H1 (cell line): Measurements from ENCODE around the gene ARHGAP26. TPM values are rescaled to one million over a fixed set of nuclear protein-coding genes. Genes with fewer than 3 reads are reported as not detected.

Experiments used
- CTCF ChIA-PET: fragments of 300-600 bp; sonication (Branson Sonifier 250); formaldehyde crosslinking; loops from one replicate; lab custom pipeline; 2021; ENCODE audit not compliant: partially characterized antibody; lab: Charles Lee
- POLR2A ChIA-PET: fragments of 300-600 bp; sonication (Branson Sonifier 250); formaldehyde crosslinking; loops from one replicate; lab custom pipeline; 2021; ENCODE audit warnings: inconsistent platforms; ENCODE audit not compliant: partially characterized antibody; lab: Charles Lee
- DNase-seq, 2 experiments: peaks; one replicate each; pipeline versions ENCODE4 v3.0.0 to v3.0.0-alpha.2; 2010 to 2022; ENCODE audit warnings: low spot score in 2 of 2, low read depth in 1 of 2, mixed read lengths in 1 of 2
- FAIRE-seq: peaks from 2 replicates; lab custom pipeline; 2011; peaks lifted over from hg19 to GRCh38; lab: Jason Lieb, UNC
- H2AFZ ChIP-seq: 2 replicates; pipeline ENCODE4 v1.8.1; 2012; ENCODE audit warnings: low read length, inconsistent platforms
- H2AK5ac ChIP-seq: 2 replicates; pipeline ENCODE4 v1.6.1; 2013; ENCODE audit warnings: low read depth, low read length
- H2BK120ac ChIP-seq: replicated peaks from 2 replicates; pipeline ENCODE3; 2013; ENCODE audit warnings: low read depth, low read length, inconsistent platforms
- H2BK12ac ChIP-seq: 2 replicates; pipeline ENCODE4 v1.6.1; 2013; ENCODE audit warnings: low read depth, low read length
- H2BK15ac ChIP-seq: 2 replicates; pipeline ENCODE4 v1.6.1; 2013; ENCODE audit warnings: low read length
- H2BK20ac ChIP-seq: 2 replicates; pipeline ENCODE4 v1.6.1; 2013; ENCODE audit warnings: low read length
- H2BK5ac ChIP-seq: 2 replicates; pipeline ENCODE4 v1.6.1; 2013; ENCODE audit warnings: low read depth, low read length
- H3K14ac ChIP-seq: 2 replicates; pipeline ENCODE4 v1.6.1; 2013; ENCODE audit warnings: inconsistent platforms; ENCODE audit not compliant: insufficient read length
- H3K18ac ChIP-seq: 2 replicates; pipeline ENCODE4 v1.6.1; 2013; ENCODE audit warnings: low read length; ENCODE audit errors: extremely low read depth
- H3K23ac ChIP-seq: 2 replicates; pipeline ENCODE4 v1.6.1; 2013; ENCODE audit warnings: inconsistent platforms; ENCODE audit not compliant: insufficient read length
- H3K23me2 ChIP-seq: 2 replicates; pipeline ENCODE4 v1.6.1; 2013; ENCODE audit warnings: low read depth, low read length
- H3K27ac ChIP-seq: 2 replicates; pipeline ENCODE4 v1.6.1; 2011; ENCODE audit warnings: low read depth, low read length, inconsistent platforms
- H3K27me3 ChIP-seq, 4 experiments: replicated peaks in 1 of 4; 1 replicate in 1 of 4; 2 replicates in 3 of 4; pipeline versions ENCODE4 v1.6.1 to v1.8.1; 2011 to 2013; ENCODE audit warnings: low read length in 3 of 4, mild to moderate bottlenecking in 3 of 4, inconsistent platforms in 2 of 4, mixed read lengths in 2 of 4, moderate library complexity in 1 of 4; ENCODE audit not compliant: control insufficient read depth in 3 of 4, insufficient read depth in 3 of 4; ENCODE audit errors: extremely low read depth in 1 of 4
- H3K36me3 ChIP-seq, 4 experiments: 2 replicates each; pipeline versions ENCODE4 v1.6.1 to v1.8.1; 2011 to 2013; ENCODE audit warnings: mild to moderate bottlenecking in 4 of 4, low read length in 3 of 4, moderate library complexity in 2 of 4, control low read depth in 1 of 4, inconsistent platforms in 1 of 4; ENCODE audit not compliant: insufficient read depth in 4 of 4, control insufficient read depth in 2 of 4
- H3K4ac ChIP-seq: replicated peaks from 2 replicates; pipeline ENCODE3; 2013; ENCODE audit warnings: low read length, low read depth, mixed read lengths, inconsistent platforms; ENCODE audit not compliant: insufficient read length
- H3K4me1 ChIP-seq, 4 experiments: replicated peaks in 1 of 4; 1 replicate in 1 of 4; 2 replicates in 3 of 4; pipeline versions ENCODE4 v1.6.1 to v1.8.1; 2011 to 2013; ENCODE audit warnings: low read length in 3 of 4, inconsistent platforms in 2 of 4, mixed read lengths in 1 of 4; ENCODE audit not compliant: insufficient read depth in 4 of 4, control insufficient read depth in 3 of 4
- H3K4me2 ChIP-seq, 2 experiments: 2 replicates each; pipeline versions ENCODE4 v1.6.1 to v1.8.1; 2011 to 2013; ENCODE audit warnings: low read depth in 2 of 2, low read length in 2 of 2, control low read depth in 1 of 2, inconsistent platforms in 1 of 2, mild to moderate bottlenecking in 1 of 2; ENCODE audit not compliant: insufficient read depth in 1 of 2
- H3K4me3 ChIP-seq, 4 experiments: fragments of 200-600, 300-600 bp in 1 of 4; sonication (generic), shearing (Covaris generic), sonication (Bioruptor Twin) in 1 of 4; 2 replicates each; pipeline versions ENCODE4 v1.5.1 to v1.8.1; 2011 to 2016; ENCODE audit warnings: low read length in 4 of 4, low read depth in 3 of 4, control low read depth in 2 of 4, inconsistent platforms in 2 of 4, mild to moderate bottlenecking in 2 of 4, mixed read lengths in 1 of 4, moderate library complexity in 1 of 4; ENCODE audit not compliant: insufficient read depth in 2 of 4; ENCODE audit errors: extremely low read depth in 1 of 4
- H3K56ac ChIP-seq: replicated peaks from 2 replicates; pipeline ENCODE3; 2013; ENCODE audit warnings: low read depth, mild to moderate bottlenecking, mixed read lengths, low read length, inconsistent platforms; ENCODE audit not compliant: insufficient read length
- H3K79me1 ChIP-seq: 2 replicates; pipeline ENCODE4 v1.6.1; 2013; ENCODE audit warnings: low read depth, low read length, control low read depth
- H3K79me2 ChIP-seq, 2 experiments: 2 replicates each; pipeline versions ENCODE4 v1.6.1 to v1.8.1; 2012 to 2013; ENCODE audit warnings: low read length in 2 of 2, mild to moderate bottlenecking in 2 of 2, inconsistent platforms in 1 of 2; ENCODE audit not compliant: insufficient read depth in 2 of 2, control insufficient read depth in 1 of 2
- H3K9ac ChIP-seq, 4 experiments: replicated peaks in 1 of 4; 1 replicate in 1 of 4; 2 replicates in 3 of 4; pipeline versions ENCODE4 v1.6.1 to v1.8.1; 2011 to 2013; ENCODE audit warnings: low read depth in 3 of 4, low read length in 3 of 4, control low read depth in 2 of 4, mild to moderate bottlenecking in 2 of 4, moderate library complexity in 2 of 4, inconsistent platforms in 1 of 4; ENCODE audit errors: extremely low read depth in 1 of 4
- H3K9me3 ChIP-seq, 2 experiments: 2 replicates each; pipeline versions ENCODE4 v1.6.1 to v1.8.1; 2012 to 2013; ENCODE audit warnings: mild to moderate bottlenecking in 2 of 2, moderate library complexity in 2 of 2, control low read depth in 1 of 2, inconsistent platforms in 1 of 2, low read depth in 1 of 2, low read length in 1 of 2, mixed read lengths in 1 of 2; ENCODE audit not compliant: insufficient read depth in 2 of 2
- H4K20me1 ChIP-seq, 2 experiments: replicated peaks in 1 of 2; 2 replicates each; pipeline versions ENCODE3 to v1.8.1; 2011 to 2013; ENCODE audit warnings: inconsistent platforms in 2 of 2, low read length in 2 of 2, mild to moderate bottlenecking in 1 of 2; ENCODE audit not compliant: insufficient read depth in 2 of 2, control insufficient read depth in 1 of 2
- H4K5ac ChIP-seq: 2 replicates; pipeline ENCODE4 v1.6.1; 2013; ENCODE audit warnings: low read length, low read depth, mixed read lengths, inconsistent platforms; ENCODE audit not compliant: insufficient read length
- H4K8ac ChIP-seq: 2 replicates; pipeline ENCODE4 v1.8.0; 2013; ENCODE audit warnings: mild to moderate bottlenecking, moderate library complexity, low read length, inconsistent platforms; ENCODE audit not compliant: insufficient read depth; ENCODE audit errors: extremely low read depth
- H4K91ac ChIP-seq: replicated peaks from 2 replicates; pipeline ENCODE3; 2013; ENCODE audit warnings: low read length, mixed read lengths, inconsistent platforms; ENCODE audit not compliant: insufficient read length
- KDM4A ChIP-seq: IDR thresholded peaks from one replicate; pipeline ENCODE4 v1.7.1; 2012; ENCODE audit warnings: low read depth, mild to moderate bottlenecking, moderate library complexity, low read length, inconsistent platforms; ENCODE audit not compliant: severe bottlenecking
- WGBS, 2 experiments: shearing (Covaris generic) in 1 of 2; methylation state at CpG; one replicate each; pipeline versions ENCODE4 v1.1.6 to v1.1.7; 2013 to 2015; ENCODE audit warnings: low lambda C conversion rate in 2 of 2, mixed read lengths in 2 of 2, inconsistent platforms in 1 of 2, low coverage in 1 of 2, missing lambda C conversion rate in 1 of 2; ENCODE audit not compliant: insufficient replicate concordance in 2 of 2, insufficient coverage in 1 of 2, insufficient read length in 1 of 2; ENCODE audit errors: extremely low coverage in 1 of 2, missing lambda C conversion rate in 1 of 2; 5-methylcytosine and 5-hydroxymethylcytosine counted together
- polyA plus RNA-seq, 7 experiments: library from polyadenylated mRNA; depleted of rRNA in 3 of 7; stranded (reverse) in 5 of 7; unstranded in 2 of 7; fragments of >200 nt in 5 of 7; fragments of 200-250 nt in 2 of 7; gene quantifications; 1 replicate in 5 of 7; 2 replicates in 1 of 7; 4 replicates in 1 of 7; pipeline versions ENCODE4 v1.2.1 to v1.2.3, GENCODE V29; 2011 to 2013; ENCODE audit warnings: missing spikeins in 2 of 7, mixed read lengths in 2 of 7
- total RNA-seq: library from RNA; stranded (reverse); fragmentation: NEBNext Ultra II Directional; extraction: Animal tissue kit (Norgen Biotek cat#: 25700); gene quantifications from 2 replicates; pipeline ENCODE4 v1.2.1, GENCODE V29; 2021

Gene ARHGAP26
- total and polyA plus RNA-seq, 2 of the 8 experiments (the other 6 are each of a cell fraction or from before 2014, with no cell fraction given): 7.1 to 24.8 TPM

DNA sequence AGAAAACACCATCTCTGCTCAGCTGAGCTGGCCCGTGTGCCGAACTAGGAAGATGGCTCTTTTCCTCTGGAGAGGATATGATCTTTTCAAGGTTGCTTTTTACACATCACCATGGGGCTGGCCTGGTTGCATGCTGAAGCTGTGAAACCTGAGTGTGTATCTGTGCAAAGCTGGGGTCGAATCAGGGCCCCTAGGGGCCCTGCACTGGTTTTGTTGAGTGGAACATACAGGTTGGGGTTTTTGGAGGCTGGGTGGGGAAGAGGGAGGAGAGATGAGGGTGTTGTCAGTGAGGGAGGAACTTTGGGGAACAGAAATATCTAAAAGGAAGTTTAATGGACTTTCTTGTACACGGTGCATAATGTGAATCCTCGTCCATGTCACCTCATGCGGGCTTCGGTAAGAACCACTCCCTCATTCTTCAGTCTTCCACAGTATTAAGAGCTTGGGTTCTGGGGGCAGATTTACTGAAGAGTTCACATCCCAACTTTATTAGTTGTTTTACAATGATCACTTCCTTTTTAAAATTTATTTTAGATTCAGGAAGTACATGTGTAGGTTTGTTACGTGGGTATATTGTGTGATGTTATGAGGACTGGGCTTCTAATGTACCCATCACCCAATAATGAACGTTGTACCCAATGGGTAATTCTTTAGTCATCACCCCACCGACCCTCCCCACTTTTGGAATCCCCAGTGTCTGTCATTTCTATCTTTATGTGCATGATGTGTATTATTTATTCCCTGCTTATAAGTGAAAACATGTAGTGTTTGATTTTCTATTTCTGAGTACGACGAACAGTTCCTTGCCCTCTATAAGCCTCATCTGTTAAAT, 395.1 kb downstream of the ARHGAP26 start:
- WGBS, 2 experiments: 95% methylated on average over 12 of the region's 12 CpGs; no CpG with 5 or more reads in 1 of the 2 experiments
- no peak overlapping the region for H2BK15ac ChIP-seq
- ChIA-PET POLR2A (no interaction called here), CTCF (interaction anchor here (1.4 to 1.7 kb wide), 3 partner anchors 11 to 47 kb away, joined by 3 to 4 read pairs (median 4); no protein-coding TSS in a partner anchor)
- no peak for FAIRE-seq
- no peak overlapping the region for H3K23ac ChIP-seq
- no peaks in the 10 kb centered on the region for H3K36me3 ChIP-seq
- H3K27ac ChIP-seq: no peak overlapping the region
- H2AK5ac ChIP-seq: no peak overlapping the region
- no peak overlapping the region for H3K4me2 ChIP-seq
- H3K9me3 ChIP-seq: no peaks in the 10 kb centered on the region
- no peak overlapping the region for H4K91ac ChIP-seq
- H2BK12ac ChIP-seq: no peak overlapping the region
- H3K79me2 ChIP-seq: no peaks in the 10 kb centered on the region
- H3K18ac ChIP-seq: no peak overlapping the region
- no peak overlapping the region for H3K4ac ChIP-seq
- TF ChIP-seq KDM4A: no peak
- no peak overlapping the region for H2AFZ ChIP-seq
- no peak overlapping the region for H3K4me3 ChIP-seq
- H3K14ac ChIP-seq: no peak overlapping the region
- no peaks in the 10 kb centered on the region for H3K79me1 ChIP-seq
- no peaks in the 10 kb centered on the region for H3K4me1 ChIP-seq
- H4K20me1 ChIP-seq: no peaks in the 10 kb centered on the region
- H4K5ac ChIP-seq: no peak overlapping the region
- H3K23me2 ChIP-seq: no peaks in the 10 kb centered on the region; the same call in 1 of the 2 replicates
- no peaks in the 10 kb centered on the region for H3K27me3 ChIP-seq
- no peak overlapping the region for H2BK20ac ChIP-seq
- H2BK5ac ChIP-seq: no peak overlapping the region
- no peak overlapping the region for H4K8ac ChIP-seq
- H3K9ac ChIP-seq: no peak overlapping the region
- DNase-seq: no peak
- H2BK120ac ChIP-seq: no peak overlapping the region
- H3K56ac ChIP-seq: no peak overlapping the region
